Right lobe of liver (tissue), 6 donors: ENCODE data around the gene ZNF687. TPM values are rescaled to one million over a fixed set of nuclear protein-coding genes. Genes with fewer than 3 reads are reported as not detected.

Source experiments
- ATAC-seq, 4 donors: fragments of 200-7000 bp; cut with Tn5 transposase; one replicate each; pipeline ENCODE4 v1.9.1; 2020; ENCODE audit warnings: mild to moderate bottlenecking in 4 of 4, moderate library complexity in 4 of 4
- DNase-seq, 3 donors: peaks; one replicate each; pipeline ENCODE4 v3.0.0-alpha.2; 2020
- H3K27ac ChIP-seq, 3 donors: fragments of 200-600 bp; one replicate each; pipeline ENCODE4 v1.8.0; 2022
- H3K27me3 ChIP-seq, 2 donors: fragments of 200-600 bp; one replicate each; pipeline ENCODE4 v1.8.0; 2022
- H3K36me3 ChIP-seq, 4 donors: fragments of 200-600 bp; sonication (generic) in 1 of 4; one replicate each; pipeline versions ENCODE4 v1.5.1 to v1.8.0; 2017 to 2022; ENCODE audit warnings: control low read depth in 1 of 4
- H3K4me1 ChIP-seq, 4 donors: fragments of 200-600 bp; sonication (generic) in 1 of 4; one replicate each; pipeline versions ENCODE4 v1.5.1 to v1.8.0; 2017 to 2022; ENCODE audit warnings: control low read depth in 1 of 4
- H3K4me3 ChIP-seq, 3 donors: fragments of 200-600 bp; one replicate each; pipeline ENCODE4 v1.8.0; 2022
- H3K9me3 ChIP-seq, 4 donors: fragments of 200-600 bp; sonication (generic) in 1 of 4; one replicate each; pipeline versions ENCODE4 v1.5.1 to v1.8.0; 2017 to 2022; ENCODE audit warnings: control low read depth in 1 of 4
- POLR2A ChIP-seq: fragments of 450-650 bp; IDR thresholded peaks from one replicate; pipeline ENCODE4 v1.6.1; 2017; ENCODE audit warnings: antibody characterized with exemption, mild to moderate bottlenecking
- WGBS: methylation state at CpG from one replicate; pipeline ENCODE4 v1.1.6; 2018; ENCODE audit warnings: low coverage, low lambda C conversion rate; ENCODE audit not compliant: insufficient coverage; ENCODE audit errors: missing lambda C conversion rate; 5-methylcytosine and 5-hydroxymethylcytosine counted together
- intact Hi-C, 2 donors: fragments of 100-400 bp; cut with DNase I; formaldehyde crosslinking; loops; one replicate each; pipeline versions ENCODE4 v1.11.2 to v1.14.1; 2022
- total RNA-seq, 6 experiments: library from RNA; depleted of rRNA in 2 of 6; stranded (reverse); fragments of >200 nt in 2 of 6; fragmentation: NEBNext Ultra II Directional in 3 of 6; extraction: Animal tissue kit (Norgen Biotek cat#: 25700) in 3 of 6; gene quantifications; one replicate each; pipeline versions ENCODE4 v1.1.0 to v1.2.4, GENCODE V29; 2016 to 2023
- TF ChIP-seq, protein P1 (sequence below), 4 donors: fragments of 200-600 bp in 3 of 4; fragments of 450-650 bp in 1 of 4; IDR thresholded peaks; one replicate each; pipeline versions ENCODE4 v1.5.1 to v1.8.0; 2016 to 2022; ENCODE audit warnings: antibody characterized with exemption in 4 of 4, mild to moderate bottlenecking in 2 of 4
- donor health status: DM: no; HTN: yes; CAD: no.
- donor health status: DM: no; HTN: no; CAD: no.
- donor health status: DM: no; HTN: no; CAD: no.
- donor health status: DM: no; HTN: yes; CAD: no.
- donor health status: DM: no; HTN: yes; CAD: no.

ZNF687 gene
- total RNA-seq, 6 experiments from 2014 or later = 7.6 to 14.2 (median 10.1) TPM

DNA sequence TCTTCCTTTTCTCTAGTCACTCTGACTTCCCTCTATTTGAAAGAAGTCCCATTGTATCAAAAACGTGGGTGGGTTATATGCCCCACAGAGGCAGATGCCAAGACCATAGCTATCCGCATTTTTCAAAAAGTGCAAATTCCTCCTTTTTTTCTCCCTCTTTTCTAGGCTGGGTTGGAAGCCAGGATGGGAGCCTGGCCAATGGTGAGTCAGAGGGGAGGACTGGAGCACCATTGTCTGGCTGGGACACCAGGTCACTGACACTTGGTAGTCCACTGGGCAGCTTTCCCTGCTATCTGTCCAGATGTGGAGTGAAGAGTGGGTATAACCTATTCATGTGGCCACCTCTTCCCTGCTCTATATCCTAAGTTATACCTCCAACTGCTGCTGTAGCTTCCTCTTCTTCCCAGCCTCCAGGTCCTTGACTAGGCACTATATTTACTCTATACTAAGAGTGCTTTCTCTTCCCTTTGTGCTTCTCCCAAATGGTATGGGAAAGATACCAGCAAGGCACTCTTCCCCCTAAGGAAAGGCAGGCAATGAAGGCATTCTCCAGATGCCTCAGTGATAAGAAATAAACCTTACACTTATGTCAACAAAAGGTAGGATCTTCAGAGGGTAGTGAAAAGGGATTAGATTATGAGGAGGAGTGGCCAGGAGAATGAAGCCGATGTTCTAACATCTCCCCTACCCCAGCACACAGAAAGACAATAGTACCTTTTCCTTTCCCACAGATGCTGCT, 32.2 kb downstream of the ZNF687 start:
- Histone ChIP-seq H3K9me3 (no peaks in the 10 kb centered on the region), H3K4me3 (no peak overlapping the region), H3K27me3 (no peaks in the 10 kb centered on the region), H3K36me3 (peaks cover 0 to 30% (median 9%) of the 10 kb centered on the region in 4 donors), H3K4me1 (peaks cover 6 to 55% (median 32%) of the 10 kb centered on the region in 4 donors), H3K27ac (no peak overlapping the region)
- intact Hi-C loops = no loop called here
- ATAC-seq = peak; percentile 75 to 95 (median 90)
- TF ChIP-seq, protein P1, sequence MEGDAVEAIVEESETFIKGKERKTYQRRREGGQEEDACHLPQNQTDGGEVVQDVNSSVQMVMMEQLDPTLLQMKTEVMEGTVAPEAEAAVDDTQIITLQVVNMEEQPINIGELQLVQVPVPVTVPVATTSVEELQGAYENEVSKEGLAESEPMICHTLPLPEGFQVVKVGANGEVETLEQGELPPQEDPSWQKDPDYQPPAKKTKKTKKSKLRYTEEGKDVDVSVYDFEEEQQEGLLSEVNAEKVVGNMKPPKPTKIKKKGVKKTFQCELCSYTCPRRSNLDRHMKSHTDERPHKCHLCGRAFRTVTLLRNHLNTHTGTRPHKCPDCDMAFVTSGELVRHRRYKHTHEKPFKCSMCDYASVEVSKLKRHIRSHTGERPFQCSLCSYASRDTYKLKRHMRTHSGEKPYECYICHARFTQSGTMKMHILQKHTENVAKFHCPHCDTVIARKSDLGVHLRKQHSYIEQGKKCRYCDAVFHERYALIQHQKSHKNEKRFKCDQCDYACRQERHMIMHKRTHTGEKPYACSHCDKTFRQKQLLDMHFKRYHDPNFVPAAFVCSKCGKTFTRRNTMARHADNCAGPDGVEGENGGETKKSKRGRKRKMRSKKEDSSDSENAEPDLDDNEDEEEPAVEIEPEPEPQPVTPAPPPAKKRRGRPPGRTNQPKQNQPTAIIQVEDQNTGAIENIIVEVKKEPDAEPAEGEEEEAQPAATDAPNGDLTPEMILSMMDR (IDR thresholded peaks at IDR 0.05) = no peak
- TF ChIP-seq POLR2A = no peak
- DNase-seq = peak; percentile 87 to 93 (median 88)
- WGBS = 34% methylated on average over 3 of the region's 3 CpGs

DNA sequence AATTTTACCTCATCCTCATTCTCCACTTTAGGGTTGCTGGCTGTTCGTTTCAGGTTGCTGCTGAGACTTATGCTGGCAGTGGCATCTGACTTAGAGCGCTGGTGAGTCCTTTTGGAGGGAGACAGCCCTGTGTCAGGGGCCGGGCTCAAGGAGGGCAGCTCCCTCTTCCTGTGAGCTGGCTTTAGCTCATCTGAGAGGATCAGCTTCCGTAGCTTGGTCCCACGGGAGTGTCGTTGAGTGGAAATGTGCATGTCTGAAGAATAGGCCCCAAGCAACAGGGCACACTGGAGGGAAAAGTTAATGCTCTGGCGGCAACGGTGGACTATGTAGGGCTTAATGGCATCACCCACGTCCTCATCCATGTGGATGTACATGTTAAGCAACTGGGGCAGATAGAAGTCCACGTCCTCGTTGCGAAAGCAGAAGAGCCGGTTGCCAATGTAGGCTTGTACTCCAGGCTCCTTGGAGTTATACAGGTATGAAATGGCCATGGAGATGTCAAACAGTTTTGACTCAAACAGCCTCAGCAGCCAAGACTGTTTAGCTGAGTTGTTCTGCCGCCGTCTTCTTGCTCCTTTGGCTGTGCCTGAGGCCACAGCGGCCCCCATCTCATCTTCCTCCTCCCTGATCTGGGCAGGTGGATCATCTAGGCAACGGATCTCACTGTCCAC, 33.6 kb downstream of the ZNF687 start:
- WGBS = 70% methylated on average over 8 of the region's 17 CpGs
- no peak for TF ChIP-seq POLR2A
- TF ChIP-seq, protein P1 (IDR thresholded peaks at IDR 0.05) = no peak
- Histone ChIP-seq H3K27me3 (no peaks in the 10 kb centered on the region), H3K36me3 (peaks cover 0 to 33% (median 9%) of the 10 kb centered on the region in 4 donors), H3K9me3 (no peaks in the 10 kb centered on the region), H3K27ac (no peak overlapping the region), H3K4me3 (no peak overlapping the region), H3K4me1 (peaks cover 6 to 42% (median 24%) of the 10 kb centered on the region in 4 donors)
- DNase-seq (no peak), ATAC-seq (no peak)
- intact Hi-C loops = no loop called here

DNA sequence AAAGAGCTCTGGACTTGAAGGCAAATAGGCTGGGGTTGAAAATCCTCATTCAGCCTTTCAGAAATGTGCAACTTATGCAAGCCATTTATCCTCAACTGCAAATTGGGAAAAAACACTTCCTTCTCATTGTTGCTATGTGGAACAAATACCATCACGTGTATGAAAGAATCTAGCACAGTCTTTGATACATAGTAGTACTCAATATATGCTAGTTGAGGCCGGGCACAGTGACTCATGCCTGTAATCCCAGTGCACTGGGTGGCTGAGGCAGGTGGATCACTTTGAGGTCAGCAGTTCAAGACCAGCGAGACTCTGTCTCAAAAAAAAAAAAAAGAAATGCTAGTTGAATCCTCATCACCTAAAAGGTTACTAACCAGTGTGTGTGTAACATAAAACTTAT, 36.9 kb downstream of the ZNF687 start:
- 78% methylated on average over 3 of the region's 3 CpGs for WGBS
- H3K36me3 ChIP-seq = peaks cover 0 to 49% (median 9%) of the 10 kb centered on the region in 4 donors
- ATAC-seq (no peak), DNase-seq (no peak)
- H3K4me1 ChIP-seq = peaks cover 0 to 9% (median 5%) of the 10 kb centered on the region in 4 donors
- H3K27me3 ChIP-seq = no peaks in the 10 kb centered on the region
- H3K27ac ChIP-seq = no peak overlapping the region
- TF ChIP-seq, protein P1 (IDR thresholded peaks at IDR 0.05) = no peak
- TF ChIP-seq POLR2A = no peak
- H3K9me3 ChIP-seq = no peaks in the 10 kb centered on the region
- H3K4me3 ChIP-seq = no peak overlapping the region
- intact Hi-C loops = no loop called here

DNA sequence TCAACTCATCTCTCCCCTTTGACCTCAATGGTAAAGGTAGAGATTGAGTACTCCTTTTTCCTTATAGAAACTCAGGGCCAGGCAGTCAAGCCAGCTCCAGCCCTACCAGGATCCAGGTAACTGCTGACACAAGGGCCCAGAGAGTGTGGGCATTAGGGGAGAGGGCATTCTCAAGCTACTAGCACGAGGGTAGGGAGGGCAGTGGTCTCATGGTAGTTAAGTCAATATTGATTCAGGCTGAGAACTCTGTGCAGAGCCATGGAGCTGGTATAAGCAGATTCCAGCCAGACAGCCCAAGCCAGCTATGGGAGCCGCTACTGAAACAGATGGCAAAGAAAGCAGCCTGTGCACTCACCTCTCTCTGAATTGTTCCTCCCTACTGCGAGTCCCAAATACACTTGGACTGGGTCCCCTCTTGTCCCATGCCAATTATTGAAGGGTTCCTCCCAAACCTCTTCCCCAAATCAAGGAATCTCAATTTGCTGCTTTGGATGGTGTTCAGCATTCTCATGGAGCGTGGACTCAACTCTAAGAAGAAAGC, 42.4 kb downstream of the ZNF687 start:
- intact Hi-C loops = no loop called here
- Histone ChIP-seq H3K27ac (no peak overlapping the region), H3K27me3 (no peaks in the 10 kb centered on the region), H3K4me1 (peaks cover 0 to 17% (median 7%) of the 10 kb centered on the region in 4 donors), H3K9me3 (no peaks in the 10 kb centered on the region), H3K36me3 (peaks cover 0 to 35% (median 0%) of the 10 kb centered on the region in 4 donors), H3K4me3 (no peak overlapping the region)
- 49% methylated on average over 4 of the region's 4 CpGs for WGBS
- no peak for TF ChIP-seq POLR2A
- TF ChIP-seq, protein P1 (IDR thresholded peaks at IDR 0.05) = no peak
- ATAC-seq (no peak), DNase-seq (no peak)
